ENCODE measurements around the gene GALNS.

Gene GALNS

DNA sequence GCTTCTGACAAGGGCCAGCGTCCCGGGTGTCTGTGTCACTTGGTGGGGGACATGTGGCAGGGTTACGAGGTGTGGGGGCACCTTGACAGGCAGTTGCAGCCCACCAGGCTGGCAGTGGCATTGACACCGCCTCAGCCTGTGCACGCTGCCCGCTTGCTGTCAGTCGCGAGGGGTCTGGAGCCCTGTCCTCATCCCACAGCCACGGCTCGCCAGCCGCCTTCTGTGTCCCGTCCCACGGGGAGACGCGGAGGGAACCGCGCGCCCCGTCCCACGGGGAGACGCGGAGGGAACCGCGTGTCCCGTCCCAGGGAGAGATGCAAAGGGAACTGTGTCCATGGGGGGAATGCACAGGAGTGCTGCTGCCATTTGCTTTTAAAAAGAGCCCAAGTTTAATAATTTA, 6.2 kb upstream of the GALNS start:
- no peak for DNase-seq (ENCODE audit: low spot score)
- TF ChIP-seq, protein P1, sequence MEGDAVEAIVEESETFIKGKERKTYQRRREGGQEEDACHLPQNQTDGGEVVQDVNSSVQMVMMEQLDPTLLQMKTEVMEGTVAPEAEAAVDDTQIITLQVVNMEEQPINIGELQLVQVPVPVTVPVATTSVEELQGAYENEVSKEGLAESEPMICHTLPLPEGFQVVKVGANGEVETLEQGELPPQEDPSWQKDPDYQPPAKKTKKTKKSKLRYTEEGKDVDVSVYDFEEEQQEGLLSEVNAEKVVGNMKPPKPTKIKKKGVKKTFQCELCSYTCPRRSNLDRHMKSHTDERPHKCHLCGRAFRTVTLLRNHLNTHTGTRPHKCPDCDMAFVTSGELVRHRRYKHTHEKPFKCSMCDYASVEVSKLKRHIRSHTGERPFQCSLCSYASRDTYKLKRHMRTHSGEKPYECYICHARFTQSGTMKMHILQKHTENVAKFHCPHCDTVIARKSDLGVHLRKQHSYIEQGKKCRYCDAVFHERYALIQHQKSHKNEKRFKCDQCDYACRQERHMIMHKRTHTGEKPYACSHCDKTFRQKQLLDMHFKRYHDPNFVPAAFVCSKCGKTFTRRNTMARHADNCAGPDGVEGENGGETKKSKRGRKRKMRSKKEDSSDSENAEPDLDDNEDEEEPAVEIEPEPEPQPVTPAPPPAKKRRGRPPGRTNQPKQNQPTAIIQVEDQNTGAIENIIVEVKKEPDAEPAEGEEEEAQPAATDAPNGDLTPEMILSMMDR (IDR thresholded peaks at IDR 0.05): no peak
- H3K27ac ChIP-seq: no peak overlapping the region

DNA sequence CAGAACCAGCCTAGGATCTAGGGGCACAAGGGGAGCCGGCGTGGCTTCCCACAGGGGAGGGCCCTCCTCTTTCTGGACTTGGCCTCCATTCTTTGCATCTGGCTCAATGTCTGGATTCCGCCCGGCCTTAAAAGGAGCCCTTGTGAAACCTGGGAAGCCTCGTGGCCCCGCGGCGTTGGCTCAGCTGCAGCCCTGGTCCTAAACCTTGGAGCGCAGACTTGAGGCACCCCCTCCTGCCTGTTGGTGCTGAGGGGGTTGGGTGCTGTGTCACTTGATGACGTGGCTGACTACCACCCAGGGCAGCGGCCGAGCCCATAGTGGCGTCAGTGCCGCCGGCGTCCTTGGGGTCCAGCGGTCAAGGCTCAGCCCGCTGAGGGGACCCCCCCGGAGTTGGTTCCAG, 4.6 kb upstream of the GALNS start:
- no peak overlapping the region for H3K27ac ChIP-seq
- TF ChIP-seq, protein P1 (IDR thresholded peaks at IDR 0.05): no peak
- no peak for DNase-seq (ENCODE audit: low spot score)
- no peak overlapping the region for H3K4me3 ChIP-seq

More for the DNA sequence above, 6.2 kb upstream of the GALNS start:
- no peak overlapping the region for H3K4me3 ChIP-seq

- H3K27ac ChIP-seq: no peak overlapping the region
- no peak for DNase-seq (ENCODE audit: low spot score)
- no peak overlapping the region for H3K4me3 ChIP-seq
- TF ChIP-seq, protein P1 (IDR thresholded peaks at IDR 0.05): no peak
Measured at GRCh38 chr16:88859381-88860091, 2.8 kb upstream of the GALNS start.

DNA sequence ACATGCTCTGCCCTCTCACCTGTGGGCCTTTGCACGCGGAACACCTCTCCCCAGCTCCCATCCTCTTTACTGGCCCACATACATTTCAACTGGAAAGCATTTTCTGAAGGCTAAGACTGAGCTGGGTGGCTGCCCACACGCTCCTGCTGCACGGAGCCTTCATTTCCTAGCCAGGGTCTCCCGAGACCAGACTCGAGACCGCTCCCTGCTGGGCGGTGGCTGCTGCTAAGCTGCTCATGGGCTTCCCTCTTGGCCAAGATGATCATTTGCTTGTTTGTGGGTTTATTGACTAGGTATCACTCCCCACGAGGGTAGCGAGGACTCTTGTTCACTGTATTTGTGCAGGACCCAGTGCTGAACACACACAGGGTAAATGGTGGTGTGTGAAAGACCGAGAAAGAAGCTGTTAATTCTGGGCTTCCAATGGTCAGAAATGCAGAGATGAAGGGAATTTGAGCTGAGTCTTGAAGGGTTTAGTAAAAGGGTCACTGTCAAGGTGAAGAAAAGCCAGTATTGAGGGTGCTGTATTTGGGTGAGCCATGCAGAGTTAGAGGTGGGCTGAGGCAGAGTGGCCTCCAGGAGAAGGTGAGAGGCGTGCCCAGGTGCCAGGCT, 1.1 kb upstream of the GALNS start:
- DNase-seq (ENCODE audit: low spot score): no peak
- H3K27ac ChIP-seq: peak overlapping the region; percentile 78 to 90
- H3K4me3 ChIP-seq: peak overlapping the region; percentile 95
- TF ChIP-seq, protein P1 (IDR thresholded peaks at IDR 0.05): no peak

DNA sequence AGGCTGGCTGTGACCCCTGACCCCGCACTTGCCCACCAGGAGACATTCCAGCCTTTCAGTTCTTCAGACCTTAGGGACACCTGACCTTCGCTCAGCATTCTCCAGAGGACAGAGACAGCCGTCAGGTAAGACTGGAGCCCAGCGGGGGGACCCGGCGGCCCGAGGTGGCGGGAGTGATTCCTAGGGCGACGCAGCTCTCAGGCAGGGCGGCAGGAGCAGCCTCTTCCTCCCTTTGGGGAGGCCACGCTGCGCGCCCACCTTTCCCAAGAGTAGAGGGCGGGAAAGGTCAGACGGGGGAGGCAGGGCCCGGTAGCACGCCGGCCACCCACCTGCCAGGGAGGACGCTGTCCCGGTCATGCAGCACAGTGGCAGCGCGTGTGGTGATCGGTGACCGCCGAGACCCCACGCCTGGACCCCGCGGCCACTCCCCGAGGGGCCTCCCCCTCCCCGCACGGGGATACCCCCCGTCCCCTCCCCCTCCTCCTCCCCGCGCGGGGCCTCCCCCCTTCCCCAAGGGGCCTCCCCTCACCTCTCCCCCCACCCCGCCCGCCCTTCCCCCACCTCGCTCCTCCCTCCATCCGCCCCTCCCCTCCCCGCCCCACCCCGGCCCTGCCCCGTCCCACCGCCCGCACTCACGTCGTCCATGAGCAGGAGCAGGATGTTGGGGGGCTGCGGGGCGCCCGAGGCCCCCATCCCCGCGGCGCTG, 472 bp downstream of the GALNS start:
- peak overlapping the region; percentile 95 for H3K4me3 ChIP-seq
- TF ChIP-seq, protein P1 (IDR thresholded peaks at IDR 0.05): no peak
- DNase-seq (ENCODE audit: low spot score): no peak
- peak overlapping the region; percentile 78 to 90 for H3K27ac ChIP-seq

GRCh38 chr16:88855736-88856121, 1.0 kb downstream of the GALNS start:
- no peak for DNase-seq (ENCODE audit: low spot score)
- peak overlapping the region; percentile 78 to 90 for H3K27ac ChIP-seq
- TF ChIP-seq, protein P1 (IDR thresholded peaks at IDR 0.05): no peak
- peak overlapping the region; percentile 95 for H3K4me3 ChIP-seq
